ENCODE measurements around the gene NEIL1. TPM values are rescaled to one million over a fixed set of nuclear protein-coding genes. Genes with fewer than 3 reads are reported as not detected.

Gene NEIL1
- total RNA-seq, 6 donors from 2014 or later, result 41.8 to 272 (median 52.2) TPM

GRCh38 chr15:75397494-75397893, 50.7 kb downstream of the NEIL1 start:
- H3K4me3 ChIP-seq, result no peak overlapping the region
- ATAC-seq (ENCODE audit: low FRiP score in 2 of 2) (no peak), DNase-seq (no peak)
- 87 to 88% methylated on average over 2 of the region's 2 CpGs for WGBS, 2 donors
- no peaks in the 10 kb centered on the region for H3K4me1 ChIP-seq
- no peaks in the 10 kb centered on the region for H3K27me3 ChIP-seq
- no peaks in the 10 kb centered on the region for H3K9me3 ChIP-seq
- no peak overlapping the region for H3K27ac ChIP-seq
- no peak for TF ChIP-seq POLR2A (IDR thresholded peaks at IDR 0.05)
- no peak for TF ChIP-seq CTCF (IDR thresholded peaks at IDR 0.05)
- TF ChIP-seq POLR2AphosphoS5 (IDR thresholded peaks at IDR 0.05), result no peak
- no peak for TF ChIP-seq EP300 (IDR thresholded peaks at IDR 0.05)
- peaks cover 55 to 98% (median 84%) of the 10 kb centered on the region in 4 donors for H3K36me3 ChIP-seq

- peaks cover 27 to 99% (median 80%) of the 10 kb centered on the region in 4 donors for H3K36me3 ChIP-seq
- no peak for ATAC-seq (ENCODE audit: low FRiP score in 2 of 2)
- 95 to 97% methylated on average over 2 of the region's 2 CpGs for WGBS, 2 donors
These were observed 57.1 kb downstream of the NEIL1 start for GRCh38 chr15:75403892-75404291.

More at GRCh38 chr15:75403892-75404291, 57.1 kb downstream of the NEIL1 start:
- Histone ChIP-seq H3K27ac (no peak overlapping the region), H3K4me1 (no peaks in the 10 kb centered on the region), H3K4me3 (no peak overlapping the region), H3K27me3 (no peaks in the 10 kb centered on the region), H3K9me3 (no peaks in the 10 kb centered on the region)
- TF ChIP-seq EP300 (IDR thresholded peaks at IDR 0.05) (no peak), POLR2AphosphoS5 (IDR thresholded peaks at IDR 0.05) (no peak), POLR2A (IDR thresholded peaks at IDR 0.05) (no peak), CTCF (IDR thresholded peaks at IDR 0.05) (no peak)
- DNase-seq, result no peak

Other genes with a start within 250 kb of the NEIL1 start
- gene C15orf39, start 145.2 kb upstream of the NEIL1 start, total RNA-seq, result 10 to 100 TPM; 25.4 to 44.6 (median 37.5) TPM
- not detected for gene GOLGA6C, start 88.7 kb upstream of the NEIL1 start, total RNA-seq
- under 1 TPM in 2 of 6 donors, not detected in 4; 0.07 to 0.15 TPM for gene GOLGA6D, start 64.2 kb upstream of the NEIL1 start, total RNA-seq
- gene COMMD4, start 11.0 kb upstream of the NEIL1 start, total RNA-seq, result 100 to 1,000 TPM in 1 of 6 donors, 10 to 100 TPM in 5; 28.7 to 104 (median 76.0) TPM
- 1,000 to 10,000 TPM in 1 of 6 donors, 100 to 1,000 TPM in 5; 147 to 1,046 (median 251) TPM for gene MAN2C1, start 21.6 kb downstream of the NEIL1 start, total RNA-seq
- 100 to 1,000 TPM in 1 of 6 donors, 10 to 100 TPM in 5; 28.0 to 105 (median 56.6) TPM for gene SIN3A, start 104.7 kb downstream of the NEIL1 start, total RNA-seq
- 10 to 100 TPM in 4 of 6 donors, 1 to 10 TPM in 2; 8.4 to 32.9 (median 22.7) TPM for gene PTPN9, start 232.3 kb downstream of the NEIL1 start, total RNA-seq